ENCODE data around the gene YIF1B.

YIF1B gene

GRCh38 chr19:38285567-38285966 is 30.2 kb downstream of the YIF1B start:
- Mint-ChIP-seq H3K9me3 (no peaks in the 10 kb centered on the region), H3K27ac (peak overlapping the region; percentile 28), H3K27me3 (ENCODE audit: low read depth, poor library complexity) (no peaks in the 10 kb centered on the region)

GRCh38 chr19:38284422-38284821 is 31.3 kb downstream of the YIF1B start:
- H3K27me3 Mint-ChIP-seq (ENCODE audit: low read depth, poor library complexity) = no peaks in the 10 kb centered on the region
- no peak for TF ChIP-seq CTCF (IDR thresholded peaks at IDR 0.05)
- peaks cover 19% of the 10 kb centered on the region for H3K36me3 Mint-ChIP-seq (ENCODE audit: low read depth)
- H3K4me3 Mint-ChIP-seq = no peak overlapping the region
- peaks cover 51% of the 10 kb centered on the region for H3K4me1 Mint-ChIP-seq
- no peaks in the 10 kb centered on the region for H3K9me3 Mint-ChIP-seq
- peak overlapping the region; percentile 68 for H3K27ac Mint-ChIP-seq
- no peak for DNase-seq

More at GRCh38 chr19:38285567-38285966, 30.2 kb downstream of the YIF1B start:
- no peak for DNase-seq
- no peak for TF ChIP-seq CTCF (IDR thresholded peaks at IDR 0.05)
- H3K4me1 Mint-ChIP-seq = peaks cover 57% of the 10 kb centered on the region
- H3K36me3 Mint-ChIP-seq (ENCODE audit: low read depth) = peaks cover 21% of the 10 kb centered on the region
- no peak overlapping the region for H3K4me3 Mint-ChIP-seq

- Mint-ChIP-seq H3K27ac (no peak overlapping the region), H3K4me3 (no peak overlapping the region), H3K36me3 (ENCODE audit: low read depth) (peaks cover 19% of the 10 kb centered on the region), H3K9me3 (no peaks in the 10 kb centered on the region), H3K4me1 (peaks cover 53% of the 10 kb centered on the region), H3K27me3 (ENCODE audit: low read depth, poor library complexity) (no peaks in the 10 kb centered on the region)
- no peak for TF ChIP-seq CTCF (IDR thresholded peaks at IDR 0.05)
- DNase-seq = no peak
Measured at GRCh38 chr19:38283271-38283670, 32.5 kb downstream of the YIF1B start.

GRCh38 chr19:38281811-38282566 is 33.8 kb downstream of the YIF1B start:
- DNase-seq = no peak
- Mint-ChIP-seq H3K4me1 (peaks cover 55% of the 10 kb centered on the region), H3K27ac (peak overlapping the region; percentile 77), H3K36me3 (ENCODE audit: low read depth) (peaks cover 15% of the 10 kb centered on the region), H3K27me3 (ENCODE audit: low read depth, poor library complexity) (no peaks in the 10 kb centered on the region), H3K9me3 (no peaks in the 10 kb centered on the region), H3K4me3 (no peak overlapping the region)
- TF ChIP-seq CTCF (IDR thresholded peaks at IDR 0.05) = no peak

GRCh38 chr19:38280030-38280921 is 35.5 kb downstream of the YIF1B start:
- Mint-ChIP-seq H3K27me3 (ENCODE audit: low read depth, poor library complexity) (no peaks in the 10 kb centered on the region), H3K9me3 (no peaks in the 10 kb centered on the region), H3K27ac (peak overlapping the region; percentile 64), H3K4me1 (peaks cover 39% of the 10 kb centered on the region), H3K4me3 (no peak overlapping the region), H3K36me3 (ENCODE audit: low read depth) (no peaks in the 10 kb centered on the region)
- no peak for TF ChIP-seq CTCF (IDR thresholded peaks at IDR 0.05)
- no peak for DNase-seq
